Suppressor macrophage treated with lipopolysaccharide for 4 hours (primary cell): ENCODE results near the gene GNB2.
"Not testable (repeated sequence)": the region's sequence is repeated elsewhere in the genome, so short reads cannot be mapped to it uniquely, and the experiment has no call there.

Source experiments
- DNase-seq: peaks from one replicate; pipeline ENCODE4 v3.0.0-alpha.2; 2020

The GNB2 gene

DNA sequence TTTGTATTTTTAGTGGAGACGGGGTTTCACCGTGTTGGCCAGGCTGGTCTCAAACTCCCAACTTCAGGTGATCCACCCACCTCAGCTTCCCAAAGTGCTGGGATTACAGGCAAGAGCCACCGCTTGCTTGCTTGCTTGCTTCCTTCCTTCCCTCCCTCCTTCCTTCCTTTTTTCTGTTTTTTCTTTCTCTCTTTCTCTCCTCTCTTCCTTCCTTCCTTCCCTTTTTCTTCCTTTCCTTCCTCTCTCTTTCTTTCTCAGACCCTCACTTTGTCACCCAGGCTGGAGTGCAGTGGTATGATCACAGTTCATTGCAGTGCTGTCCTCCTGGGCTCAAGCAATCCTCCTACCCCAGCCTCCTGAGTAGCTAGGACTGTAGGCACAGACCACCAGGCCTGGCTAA lies 27.5 kb downstream of the GNB2 start:
- not testable (repeated sequence) for DNase-seq

- peak; percentile 82 for DNase-seq
These were observed 31.8 kb downstream of the GNB2 start for GRCh38 chr7:100705320-100705752.

- DNase-seq = peak; percentile 99
These were observed 32.5 kb downstream of the GNB2 start, which contains the start of gene POP7 for GRCh38 chr7:100705753-100706671. POP7 (plus strand) TSS chr7:100706121; CDS start chr7:100706831, 710 bp downstream.

GRCh38 chr7:100706672-100707311 lies 33.3 kb downstream of the GNB2 start:
- DNase-seq = no peak

DNA sequence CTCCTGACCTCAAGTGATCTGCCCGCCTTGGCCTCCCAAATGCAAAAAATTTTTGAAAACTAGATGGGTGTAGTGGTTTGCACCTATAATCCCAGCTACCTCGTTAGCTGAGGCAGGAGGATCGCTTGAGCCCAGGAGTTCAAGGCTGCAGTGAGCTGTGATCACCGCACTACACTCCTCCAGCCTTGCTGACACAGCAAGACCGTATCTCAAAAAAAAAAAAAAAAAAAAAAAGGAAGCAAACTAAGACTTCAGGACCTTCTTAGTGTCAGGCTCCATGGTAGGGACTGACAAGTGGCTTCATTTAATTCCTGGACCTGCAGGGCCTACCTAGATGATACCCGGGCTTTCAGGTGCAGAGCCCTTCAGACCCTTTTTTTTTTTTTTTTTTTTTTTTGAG lies 34.9 kb downstream of the GNB2 start:
- no peak for DNase-seq

DNA sequence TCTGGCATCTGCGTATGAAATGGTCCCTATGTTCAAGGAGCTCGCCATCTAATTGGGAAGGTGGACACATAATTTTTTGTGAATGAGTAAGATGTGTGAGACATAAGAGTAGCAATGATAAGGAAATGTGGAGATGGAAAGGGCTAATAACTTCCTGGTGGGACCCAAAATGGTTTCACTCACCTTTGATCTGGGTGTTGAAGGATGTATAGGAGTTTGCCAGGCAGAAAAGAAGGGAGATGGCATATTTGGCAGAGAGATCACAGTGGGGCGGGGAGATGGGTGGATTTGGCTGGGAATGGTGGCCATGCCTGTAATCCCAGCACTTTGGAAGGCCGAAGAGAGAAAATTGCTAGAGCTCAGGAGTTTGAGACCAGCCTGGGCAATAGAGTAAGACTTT lies 36.9 kb downstream of the GNB2 start:
- no peak for DNase-seq

DNA sequence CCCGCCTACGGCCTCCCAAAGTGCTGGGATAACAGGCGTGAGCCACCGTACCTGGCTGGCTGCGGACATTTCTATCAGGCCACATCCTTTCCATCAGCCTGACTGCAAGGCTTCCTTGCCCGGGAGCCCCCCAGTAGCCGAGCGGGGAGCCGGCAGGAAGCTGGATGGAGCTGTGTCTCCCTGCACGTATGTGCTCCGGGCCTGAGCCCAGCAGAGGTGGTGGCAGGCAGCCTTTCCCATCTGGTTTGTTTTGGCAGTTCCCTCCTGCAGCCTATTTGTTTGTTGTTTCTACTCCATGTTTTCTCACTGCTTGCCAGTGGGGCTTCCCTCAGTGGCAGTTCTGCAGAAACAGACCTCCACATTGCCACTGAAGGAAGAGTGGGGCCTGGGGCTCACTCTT lies 37.8 kb downstream of the GNB2 start:
- no peak for DNase-seq

DNA sequence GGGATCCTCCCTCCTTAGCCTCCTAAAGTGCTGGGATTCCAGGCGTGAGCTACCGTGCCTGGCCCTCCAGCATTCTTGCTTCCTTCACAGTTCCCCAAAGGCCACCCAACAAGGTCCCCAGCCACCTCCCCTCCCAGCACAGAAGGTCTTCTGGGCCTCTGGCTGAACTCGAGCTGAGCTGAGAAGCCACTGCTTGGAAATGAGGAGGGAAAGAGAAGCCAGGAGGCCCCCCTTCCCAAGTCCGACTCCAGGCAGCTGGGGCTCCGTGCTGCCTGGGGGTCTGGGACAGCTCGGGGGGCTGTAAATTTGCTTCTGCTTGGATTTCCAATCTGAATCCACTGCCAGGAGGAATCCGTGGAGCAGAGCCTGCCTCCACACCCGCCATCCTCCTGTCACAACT lies 41.2 kb downstream of the GNB2 start:
- DNase-seq = no peak

DNA sequence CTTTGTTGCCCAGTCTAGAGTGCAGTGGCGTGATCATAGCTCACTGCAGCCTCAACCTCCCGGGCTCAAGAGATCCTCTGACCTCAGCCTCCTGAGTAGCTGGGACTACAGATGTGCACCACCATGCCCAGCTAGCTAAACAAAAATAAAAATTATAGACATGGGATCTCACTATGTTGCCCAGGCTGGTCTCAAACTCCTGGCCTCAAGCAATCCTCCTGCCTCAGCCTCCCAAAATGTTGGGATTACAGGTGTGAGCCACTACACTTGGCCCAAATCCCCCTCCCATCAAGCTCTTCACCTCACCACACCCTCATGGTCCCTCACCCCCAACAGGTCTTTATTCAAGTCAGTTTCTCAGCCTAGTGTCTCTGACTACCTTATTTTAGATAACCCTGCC lies 43.5 kb downstream of the GNB2 start:
- DNase-seq = not testable (repeated sequence)

DNA sequence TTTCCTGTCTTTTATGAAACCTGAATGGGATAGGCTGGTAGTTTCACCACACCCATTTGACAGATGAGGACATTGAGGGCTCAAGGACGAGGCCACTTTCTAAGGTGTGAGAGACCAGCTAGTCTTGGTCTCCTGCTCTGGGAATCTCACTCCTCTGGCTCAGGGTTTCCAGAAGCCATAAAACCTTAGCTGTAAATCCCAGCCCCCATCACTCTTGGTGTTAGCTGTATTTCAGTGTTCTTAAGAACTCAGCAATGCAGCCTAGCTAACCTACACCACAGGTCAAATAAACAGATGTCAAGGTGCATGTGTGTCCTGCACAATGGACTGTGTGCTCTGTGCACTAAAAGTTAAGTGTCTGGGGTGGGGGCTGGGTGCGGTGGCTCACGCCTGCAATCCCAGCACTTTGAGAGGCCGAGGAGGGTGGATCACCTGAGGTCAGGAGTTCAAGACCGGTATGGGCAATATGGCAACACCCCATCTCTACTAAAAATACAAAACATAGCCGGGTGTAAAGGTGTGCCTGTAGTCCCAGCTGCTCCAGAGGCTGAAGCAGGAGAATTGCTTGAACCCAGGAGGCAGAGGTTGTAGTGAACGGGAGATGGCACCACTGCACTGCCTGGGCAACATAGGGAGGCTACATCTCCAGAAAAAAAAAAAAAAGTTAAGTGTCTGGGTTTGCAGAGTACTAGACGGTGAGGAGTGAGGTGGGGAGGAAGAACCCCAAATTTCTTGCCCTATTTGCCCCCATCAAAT lies 46.2 kb downstream of the GNB2 start:
- DNase-seq = no peak

- no peak for DNase-seq
These were observed 46.7 kb downstream of the GNB2 start, which contains the start of gene EPO for GRCh38 chr7:100720279-100720670. EPO (plus strand) TSS chr7:100720468; CDS start chr7:100720981, 513 bp downstream.

DNA sequence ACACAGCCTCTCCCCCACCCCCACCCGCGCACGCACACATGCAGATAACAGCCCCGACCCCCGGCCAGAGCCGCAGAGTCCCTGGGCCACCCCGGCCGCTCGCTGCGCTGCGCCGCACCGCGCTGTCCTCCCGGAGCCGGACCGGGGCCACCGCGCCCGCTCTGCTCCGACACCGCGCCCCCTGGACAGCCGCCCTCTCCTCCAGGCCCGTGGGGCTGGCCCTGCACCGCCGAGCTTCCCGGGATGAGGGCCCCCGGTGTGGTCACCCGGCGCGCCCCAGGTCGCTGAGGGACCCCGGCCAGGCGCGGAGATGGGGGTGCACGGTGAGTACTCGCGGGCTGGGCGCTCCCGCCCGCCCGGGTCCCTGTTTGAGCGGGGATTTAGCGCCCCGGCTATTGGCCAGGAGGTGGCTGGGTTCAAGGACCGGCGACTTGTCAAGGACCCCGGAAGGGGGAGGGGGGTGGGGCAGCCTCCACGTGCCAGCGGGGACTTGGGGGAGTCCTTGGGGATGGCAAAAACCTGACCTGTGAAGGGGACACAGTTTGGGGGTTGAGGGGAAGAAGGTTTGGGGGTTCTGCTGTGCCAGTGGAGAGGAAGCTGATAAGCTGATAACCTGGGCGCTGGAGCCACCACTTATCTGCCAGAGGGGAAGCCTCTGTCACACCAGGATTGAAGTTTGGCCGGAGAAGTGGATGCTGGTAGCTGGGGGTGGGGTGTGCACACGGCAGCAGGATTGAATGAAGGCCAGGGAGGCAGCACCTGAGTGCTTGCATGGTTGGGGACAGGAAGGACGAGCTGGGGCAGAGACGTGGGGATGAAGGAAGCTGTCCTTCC lies 47.3 kb downstream of the GNB2 start:
- DNase-seq = no peak

DNA sequence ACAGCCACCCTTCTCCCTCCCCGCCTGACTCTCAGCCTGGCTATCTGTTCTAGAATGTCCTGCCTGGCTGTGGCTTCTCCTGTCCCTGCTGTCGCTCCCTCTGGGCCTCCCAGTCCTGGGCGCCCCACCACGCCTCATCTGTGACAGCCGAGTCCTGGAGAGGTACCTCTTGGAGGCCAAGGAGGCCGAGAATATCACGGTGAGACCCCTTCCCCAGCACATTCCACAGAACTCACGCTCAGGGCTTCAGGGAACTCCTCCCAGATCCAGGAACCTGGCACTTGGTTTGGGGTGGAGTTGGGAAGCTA lies 47.9 kb downstream of the GNB2 start:
- no peak for DNase-seq

- DNase-seq = no peak
These were observed 49.1 kb downstream of the GNB2 start for GRCh38 chr7:100722480-100723212.

DNA sequence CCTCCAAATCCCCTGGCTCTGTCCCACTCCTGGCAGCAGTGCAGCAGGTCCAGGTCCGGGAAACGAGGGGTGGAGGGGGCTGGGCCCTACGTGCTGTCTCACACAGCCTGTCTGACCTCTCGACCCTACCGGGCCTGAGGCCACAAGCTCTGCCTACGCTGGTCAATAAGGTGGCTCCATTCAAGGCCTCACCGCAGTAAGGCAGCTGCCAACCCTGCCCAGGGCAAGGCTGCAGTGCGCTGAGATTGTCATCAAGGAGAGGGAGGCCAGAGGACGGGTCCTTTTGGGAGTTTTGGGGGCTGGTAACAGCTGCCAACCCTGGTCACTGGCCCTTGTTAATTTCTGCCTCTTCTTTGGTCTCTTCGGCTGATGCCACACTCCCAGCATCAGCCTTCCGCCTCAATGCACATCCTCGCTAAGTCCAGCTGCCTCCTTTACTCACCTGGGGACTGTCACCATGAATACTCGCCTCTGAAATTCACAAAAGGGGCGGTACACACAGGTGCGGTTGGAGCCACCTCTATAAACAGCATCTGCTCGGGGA lies 50.3 kb downstream of the GNB2 start:
- no peak for DNase-seq

- not testable (repeated sequence) for DNase-seq
These were observed 50.8 kb downstream of the GNB2 start for GRCh38 chr7:100724364-100724763.

DNA sequence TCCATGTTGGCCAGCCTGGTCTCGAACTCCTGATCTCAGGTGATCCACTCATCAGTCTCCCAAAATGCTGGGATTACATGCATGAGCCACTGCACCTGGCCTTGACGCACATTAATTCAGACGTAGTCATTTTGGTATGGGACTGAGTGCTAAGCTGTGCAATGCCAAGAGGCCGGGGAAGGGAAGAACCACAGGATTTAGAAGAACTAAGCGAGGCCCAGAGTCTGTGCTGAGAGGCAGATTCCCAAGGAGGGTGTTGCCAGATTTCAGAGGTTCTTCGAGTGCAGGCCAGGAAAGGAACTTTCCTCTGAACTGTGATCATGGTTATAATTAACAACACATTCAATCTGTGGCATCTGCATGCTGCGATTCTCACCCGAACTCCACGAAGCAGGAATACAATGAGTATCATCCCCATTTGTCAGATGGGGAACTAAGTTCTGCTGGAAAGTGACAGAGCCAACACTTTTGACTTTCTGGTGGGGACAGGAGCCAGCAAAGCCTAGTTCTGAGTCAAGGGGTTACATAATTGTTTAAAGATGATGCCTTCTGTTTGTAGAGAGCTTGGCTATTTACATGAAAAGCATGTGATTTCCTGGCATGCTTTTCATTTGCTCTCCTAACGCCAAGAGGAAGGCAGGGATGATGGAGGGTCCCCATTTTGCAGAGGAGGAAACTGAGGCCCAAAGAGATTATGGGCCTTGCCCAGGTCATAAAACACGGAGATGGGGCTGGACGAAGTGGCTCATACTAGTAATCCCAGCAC lies 53.6 kb downstream of the GNB2 start:
- DNase-seq = no peak

GRCh38 chr7:100728196-100728595 lies 54.7 kb downstream of the GNB2 start:
- DNase-seq = no peak
